Neuronal stem cell (in vitro differentiated cells): ENCODE data around the gene STK32C.
A peak's percentile ranks its signal among the peaks of the same experiment; 100 is the strongest.

Source experiments
- DNase-seq: peaks from one replicate; pipeline ENCODE4 v3.0.0-alpha.2; 2013; ENCODE audit warnings: low spot score
- H2AFZ ChIP-seq: one replicate; pipeline ENCODE4 v1.6.1; 2013; ENCODE audit warnings: mild to moderate bottlenecking, low read length, inconsistent platforms
- H2AK5ac ChIP-seq: 2 replicates; pipeline ENCODE4 v1.6.1; 2013; ENCODE audit warnings: low read depth, mild to moderate bottlenecking, inconsistent platforms, low read length, moderate library complexity, mixed read lengths
- H2BK120ac ChIP-seq: 2 replicates; pipeline ENCODE4 v1.6.1; 2013; ENCODE audit warnings: low read depth, mild to moderate bottlenecking, inconsistent platforms, low read length, moderate library complexity, mixed read lengths
- H2BK12ac ChIP-seq: one replicate; pipeline ENCODE4 v1.6.1; 2013; ENCODE audit warnings: low read length, inconsistent platforms
- H2BK15ac ChIP-seq: 2 replicates; pipeline ENCODE4 v1.6.1; 2013; ENCODE audit warnings: mild to moderate bottlenecking, low read length, inconsistent platforms, mixed read lengths
- H2BK5ac ChIP-seq: one replicate; pipeline ENCODE4 v1.6.1; 2013; ENCODE audit warnings: inconsistent platforms, mild to moderate bottlenecking, low read length, moderate library complexity
- H3K14ac ChIP-seq: one replicate; pipeline ENCODE4 v1.6.1; 2013; ENCODE audit warnings: low read length, inconsistent platforms
- H3K18ac ChIP-seq: 2 replicates; pipeline ENCODE4 v1.6.1; 2013; ENCODE audit warnings: low read length, inconsistent platforms
- H3K23ac ChIP-seq: 2 replicates; pipeline ENCODE4 v1.6.1; 2013; ENCODE audit warnings: low read depth, mild to moderate bottlenecking, mixed read lengths, low read length, inconsistent platforms; ENCODE audit not compliant: poor library complexity
- H3K27ac ChIP-seq: replicated peaks from 3 replicates; pipeline ENCODE4 v1.5.1; 2013; ENCODE audit warnings: low read length, inconsistent platforms
- H3K27me3 ChIP-seq, 3 experiments: 2 replicates each; pipeline ENCODE4 v1.6.1; 2013; ENCODE audit warnings: low read length in 3 of 3, mild to moderate bottlenecking in 2 of 3, inconsistent platforms in 1 of 3, low read depth in 1 of 3, mixed read lengths in 1 of 3, moderate library complexity in 1 of 3; ENCODE audit not compliant: control insufficient read depth in 3 of 3, insufficient read depth in 3 of 3
- H3K36me3 ChIP-seq, 2 donors: replicated peaks in 1 of 2; 2 replicates each; pipeline ENCODE4 v1.6.1; 2013; ENCODE audit warnings: low read length in 2 of 2; ENCODE audit not compliant: control insufficient read depth in 2 of 2, insufficient read depth in 2 of 2
- H3K4ac ChIP-seq: 2 replicates; pipeline ENCODE4 v1.6.1; 2013; ENCODE audit warnings: inconsistent platforms, mild to moderate bottlenecking, low read length, moderate library complexity
- H3K4me1 ChIP-seq, 2 donors: 1 replicate in 1 of 2; 2 replicates in 1 of 2; pipeline ENCODE4 v1.6.1; 2013; ENCODE audit warnings: low read length in 2 of 2, low read depth in 1 of 2; ENCODE audit not compliant: control insufficient read depth in 2 of 2, insufficient read depth in 1 of 2
- H3K4me2 ChIP-seq: one replicate; pipeline ENCODE4 v1.6.1; 2013; ENCODE audit warnings: mild to moderate bottlenecking, low read length, inconsistent platforms; ENCODE audit not compliant: insufficient read depth, poor library complexity, severe bottlenecking
- H3K4me3 ChIP-seq, 2 donors: 2 replicates each; pipeline ENCODE4 v1.5.1; 2013; ENCODE audit warnings: low read length in 2 of 2, mild to moderate bottlenecking in 2 of 2, inconsistent platforms in 1 of 2, moderate library complexity in 1 of 2
- H3K79me1 ChIP-seq: one replicate; pipeline ENCODE4 v1.6.1; 2013; ENCODE audit warnings: low read depth, mild to moderate bottlenecking, inconsistent platforms, low read length, moderate library complexity
- H3K9ac ChIP-seq: one replicate; pipeline ENCODE4 v1.6.1; 2013; ENCODE audit warnings: mild to moderate bottlenecking, low read depth, low read length, inconsistent platforms; ENCODE audit not compliant: poor library complexity
- H3K9me3 ChIP-seq, 2 donors: replicated peaks in 1 of 2; 2 replicates each; pipeline versions ENCODE3 to v1.6.1; 2013; ENCODE audit warnings: low read length in 2 of 2, mild to moderate bottlenecking in 2 of 2, inconsistent platforms in 1 of 2, low read depth in 1 of 2, mixed read lengths in 1 of 2, moderate library complexity in 1 of 2; ENCODE audit not compliant: control insufficient read depth in 2 of 2, insufficient read depth in 1 of 2
- H4K8ac ChIP-seq: one replicate; pipeline ENCODE4 v1.6.1; 2013; ENCODE audit warnings: low read depth, mild to moderate bottlenecking, inconsistent platforms, low read length, moderate library complexity
- H4K91ac ChIP-seq: one replicate; pipeline ENCODE4 v1.6.1; 2013; ENCODE audit warnings: low read length, low read depth, mild to moderate bottlenecking, inconsistent platforms; ENCODE audit not compliant: poor library complexity
- WGBS, 2 donors: extraction: QIAGEN DNeasy Blood & Tissue Kit; methylation state at CpG; one replicate each; pipeline ENCODE4 v1.1.7; 2013; ENCODE audit warnings: missing lambda C conversion rate in 2 of 2, mixed read lengths in 1 of 2; ENCODE audit not compliant: insufficient read length in 2 of 2, insufficient replicate concordance in 1 of 2; ENCODE audit errors: extremely low coverage in 2 of 2; 5-methylcytosine and 5-hydroxymethylcytosine counted together

The STK32C gene

GRCh38 chr10:132256866-132257265 lies 50.9 kb downstream of the STK32C start:
- Histone ChIP-seq H3K4me3 (no peak overlapping the region), H3K27me3 (peaks cover 0 to 7% (median 0%) of the 10 kb centered on the region in 3 experiments), H2AFZ (no peak overlapping the region), H3K36me3 (no peaks in the 10 kb centered on the region), H3K27ac (no peak overlapping the region), H4K91ac (no peak overlapping the region), H3K18ac (peak overlapping the region; percentile 76), H3K23ac (no peak overlapping the region), H3K14ac (no peak overlapping the region), H4K8ac (peak overlapping the region; percentile 43), H2BK120ac (no peak overlapping the region), H3K4ac (no peak overlapping the region), H3K79me1 (no peaks in the 10 kb centered on the region), H2AK5ac (peak overlapping the region; percentile 61), H2BK12ac (peak overlapping the region; percentile 41), H3K4me1 (peaks cover 4 to 7% of the 10 kb centered on the region in 2 donors), H3K4me2 (no peak overlapping the region), H3K9me3 (no peaks in the 10 kb centered on the region), H2BK15ac (peak overlapping the region; percentile 49), H3K9ac (no peak overlapping the region), H2BK5ac (no peak overlapping the region)
- no CpG with 5 or more reads among the region's 5 CpGs for WGBS, 2 donors
- DNase-seq: no peak

GRCh38 chr10:132255489-132256344 lies 52.0 kb downstream of the STK32C start:
- DNase-seq: no peak
- Histone ChIP-seq H3K4me3 (no peak overlapping the region), H3K18ac (peak overlapping the region; percentile 76), H3K9me3 (no peaks in the 10 kb centered on the region), H3K36me3 (no peaks in the 10 kb centered on the region), H3K14ac (peak overlapping the region; percentile 63), H4K91ac (no peak overlapping the region), H2BK120ac (no peak overlapping the region), H2BK12ac (no peak overlapping the region), H2BK15ac (peak overlapping the region; percentile 15), H4K8ac (peak overlapping the region; percentile 43), H3K79me1 (no peaks in the 10 kb centered on the region), H3K4ac (no peak overlapping the region), H3K27me3 (peaks cover 0 to 7% (median 0%) of the 10 kb centered on the region in 3 experiments), H3K4me2 (no peak overlapping the region), H3K9ac (no peak overlapping the region), H3K4me1 (peaks cover 4 to 7% of the 10 kb centered on the region in 2 donors), H2AK5ac (peak overlapping the region; percentile 71), H2AFZ (no peak overlapping the region), H3K23ac (peak overlapping the region; percentile 97), H3K27ac (no peak overlapping the region), H2BK5ac (no peak overlapping the region)
- no CpG with 5 or more reads among the region's 23 CpGs for WGBS, 2 donors

- peaks cover 0 to 7% (median 0%) of the 10 kb centered on the region in 3 experiments for H3K27me3 ChIP-seq
- no peaks in the 10 kb centered on the region for H3K79me1 ChIP-seq
- H3K36me3 ChIP-seq: no peaks in the 10 kb centered on the region
- H3K9ac ChIP-seq: peak overlapping the region; percentile 60
- H3K4me3 ChIP-seq: no peak overlapping the region
- no peak overlapping the region for H3K4me2 ChIP-seq
- H2AK5ac ChIP-seq: peak overlapping the region; percentile 71
- no peak overlapping the region for H2BK120ac ChIP-seq
- no peak overlapping the region for H3K27ac ChIP-seq
- no peaks in the 10 kb centered on the region for H3K9me3 ChIP-seq
- no peak overlapping the region for H3K23ac ChIP-seq
- peak overlapping the region; percentile 35 for H2BK5ac ChIP-seq
- no peak for DNase-seq
- peaks cover 4 to 5% of the 10 kb centered on the region in 2 donors for H3K4me1 ChIP-seq
- no CpG with 5 or more reads among the region's 14 CpGs for WGBS, 2 donors
- no peak overlapping the region for H2BK15ac ChIP-seq
- no peak overlapping the region for H2BK12ac ChIP-seq
- peak overlapping the region; percentile 23 for H3K4ac ChIP-seq
- no peak overlapping the region for H2AFZ ChIP-seq
- no peak overlapping the region for H4K8ac ChIP-seq
- no peak overlapping the region for H4K91ac ChIP-seq
- peak overlapping the region; percentile 44 for H3K18ac ChIP-seq
- no peak overlapping the region for H3K14ac ChIP-seq
These were observed 52.9 kb downstream of the STK32C start for GRCh38 chr10:132254841-132255240.

- Histone ChIP-seq H3K4me3 (no peak overlapping the region), H3K27ac (no peak overlapping the region), H2BK15ac (no peak overlapping the region), H3K36me3 (no peaks in the 10 kb centered on the region), H3K14ac (no peak overlapping the region), H3K23ac (peak overlapping the region; percentile 59), H2BK120ac (no peak overlapping the region), H4K91ac (no peak overlapping the region), H2BK5ac (no peak overlapping the region), H3K4ac (no peak overlapping the region), H3K79me1 (no peaks in the 10 kb centered on the region), H3K4me2 (no peak overlapping the region), H3K27me3 (peaks cover 0 to 7% (median 0%) of the 10 kb centered on the region in 3 experiments), H3K9ac (no peak overlapping the region), H3K18ac (no peak overlapping the region), H2AFZ (no peak overlapping the region), H2BK12ac (no peak overlapping the region), H2AK5ac (peak overlapping the region; percentile 34), H4K8ac (no peak overlapping the region), H3K4me1 (peaks cover 0 to 9% of the 10 kb centered on the region in 2 donors), H3K9me3 (no peaks in the 10 kb centered on the region)
- no peak for DNase-seq
- WGBS, 2 donors: no CpG with 5 or more reads among the region's 19 CpGs
These were observed 54.6 kb downstream of the STK32C start for GRCh38 chr10:132253092-132253687.
